ENCODE results near the gene ARID4B.

ARID4B gene, protein sequence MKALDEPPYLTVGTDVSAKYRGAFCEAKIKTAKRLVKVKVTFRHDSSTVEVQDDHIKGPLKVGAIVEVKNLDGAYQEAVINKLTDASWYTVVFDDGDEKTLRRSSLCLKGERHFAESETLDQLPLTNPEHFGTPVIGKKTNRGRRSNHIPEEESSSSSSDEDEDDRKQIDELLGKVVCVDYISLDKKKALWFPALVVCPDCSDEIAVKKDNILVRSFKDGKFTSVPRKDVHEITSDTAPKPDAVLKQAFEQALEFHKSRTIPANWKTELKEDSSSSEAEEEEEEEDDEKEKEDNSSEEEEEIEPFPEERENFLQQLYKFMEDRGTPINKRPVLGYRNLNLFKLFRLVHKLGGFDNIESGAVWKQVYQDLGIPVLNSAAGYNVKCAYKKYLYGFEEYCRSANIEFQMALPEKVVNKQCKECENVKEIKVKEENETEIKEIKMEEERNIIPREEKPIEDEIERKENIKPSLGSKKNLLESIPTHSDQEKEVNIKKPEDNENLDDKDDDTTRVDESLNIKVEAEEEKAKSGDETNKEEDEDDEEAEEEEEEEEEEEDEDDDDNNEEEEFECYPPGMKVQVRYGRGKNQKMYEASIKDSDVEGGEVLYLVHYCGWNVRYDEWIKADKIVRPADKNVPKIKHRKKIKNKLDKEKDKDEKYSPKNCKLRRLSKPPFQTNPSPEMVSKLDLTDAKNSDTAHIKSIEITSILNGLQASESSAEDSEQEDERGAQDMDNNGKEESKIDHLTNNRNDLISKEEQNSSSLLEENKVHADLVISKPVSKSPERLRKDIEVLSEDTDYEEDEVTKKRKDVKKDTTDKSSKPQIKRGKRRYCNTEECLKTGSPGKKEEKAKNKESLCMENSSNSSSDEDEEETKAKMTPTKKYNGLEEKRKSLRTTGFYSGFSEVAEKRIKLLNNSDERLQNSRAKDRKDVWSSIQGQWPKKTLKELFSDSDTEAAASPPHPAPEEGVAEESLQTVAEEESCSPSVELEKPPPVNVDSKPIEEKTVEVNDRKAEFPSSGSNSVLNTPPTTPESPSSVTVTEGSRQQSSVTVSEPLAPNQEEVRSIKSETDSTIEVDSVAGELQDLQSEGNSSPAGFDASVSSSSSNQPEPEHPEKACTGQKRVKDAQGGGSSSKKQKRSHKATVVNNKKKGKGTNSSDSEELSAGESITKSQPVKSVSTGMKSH (N-terminal part only)
- long read RNA-seq, transcript ARID4B-208 (11 exons, 2,315 nt), result major isoform, 14 of 101 reads
- long read RNA-seq, partial matches to known transcripts, result 81 of 101 reads
- long read RNA-seq, other reads (novel, unspliced or antisense), result 6 of 101 reads

DNA sequence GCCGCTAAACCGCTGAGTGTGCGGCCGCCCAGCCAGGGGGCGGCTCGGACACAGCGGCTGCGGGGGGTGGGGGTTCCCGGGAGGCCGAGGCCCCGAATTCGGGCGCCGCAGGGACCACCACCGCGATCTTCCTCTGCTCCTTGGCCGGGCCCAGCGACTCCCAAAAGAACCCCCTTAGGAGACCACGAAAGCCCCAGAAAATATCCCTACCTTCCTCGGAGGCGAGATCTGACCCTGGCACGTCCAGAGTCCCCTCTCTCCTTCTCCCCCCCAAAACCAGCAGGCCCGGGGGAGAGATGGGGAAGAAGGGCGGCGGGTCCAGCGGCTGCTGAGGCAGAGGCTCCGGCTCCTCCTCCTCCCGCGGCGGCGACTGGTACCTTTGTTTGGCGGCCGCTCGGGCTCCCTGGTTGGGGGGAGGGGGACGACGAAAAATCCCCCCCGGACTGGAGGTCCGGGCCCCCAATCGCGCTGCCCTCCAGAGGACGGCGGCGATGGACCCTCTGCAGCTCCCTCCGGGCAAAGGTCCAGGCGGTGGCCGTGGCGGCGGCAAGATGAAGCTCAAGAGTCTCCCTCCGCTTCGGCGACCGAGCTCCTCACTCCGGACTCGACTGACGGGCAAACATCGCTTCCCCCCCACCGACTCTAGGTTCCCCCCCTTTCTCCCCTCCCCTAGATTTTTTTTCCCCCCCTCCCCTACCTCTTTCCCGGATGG is at the start of gene ARID4B:
Gene ARID4B (minus strand): TSS at position 621 of the 712 bp plus-strand sequence. CDS start 1,260 bp downstream, outside the sequence.
- Histone ChIP-seq H3K4me3 (replicated peaks; ENCODE audit: insufficient read depth, low read length) (peak within 1 kb of the TSS; percentile 95), H3K27ac (replicated peaks) (peak within 1 kb of the TSS; percentile 83), H3K27me3 (ENCODE audit: insufficient read depth, poor library complexity, severe bottlenecking) (no peaks in the 10 kb centered on the region)
- no peak for DNase-seq (ENCODE audit: low read depth in 1 of 2, low spot score in 1 of 2)
- TF ChIP-seq, protein P1, sequence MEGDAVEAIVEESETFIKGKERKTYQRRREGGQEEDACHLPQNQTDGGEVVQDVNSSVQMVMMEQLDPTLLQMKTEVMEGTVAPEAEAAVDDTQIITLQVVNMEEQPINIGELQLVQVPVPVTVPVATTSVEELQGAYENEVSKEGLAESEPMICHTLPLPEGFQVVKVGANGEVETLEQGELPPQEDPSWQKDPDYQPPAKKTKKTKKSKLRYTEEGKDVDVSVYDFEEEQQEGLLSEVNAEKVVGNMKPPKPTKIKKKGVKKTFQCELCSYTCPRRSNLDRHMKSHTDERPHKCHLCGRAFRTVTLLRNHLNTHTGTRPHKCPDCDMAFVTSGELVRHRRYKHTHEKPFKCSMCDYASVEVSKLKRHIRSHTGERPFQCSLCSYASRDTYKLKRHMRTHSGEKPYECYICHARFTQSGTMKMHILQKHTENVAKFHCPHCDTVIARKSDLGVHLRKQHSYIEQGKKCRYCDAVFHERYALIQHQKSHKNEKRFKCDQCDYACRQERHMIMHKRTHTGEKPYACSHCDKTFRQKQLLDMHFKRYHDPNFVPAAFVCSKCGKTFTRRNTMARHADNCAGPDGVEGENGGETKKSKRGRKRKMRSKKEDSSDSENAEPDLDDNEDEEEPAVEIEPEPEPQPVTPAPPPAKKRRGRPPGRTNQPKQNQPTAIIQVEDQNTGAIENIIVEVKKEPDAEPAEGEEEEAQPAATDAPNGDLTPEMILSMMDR (IDR thresholded peaks at IDR 0.05; ENCODE audit: insufficient read depth, low read length), result no peak
- TF ChIP-seq, protein P2, sequence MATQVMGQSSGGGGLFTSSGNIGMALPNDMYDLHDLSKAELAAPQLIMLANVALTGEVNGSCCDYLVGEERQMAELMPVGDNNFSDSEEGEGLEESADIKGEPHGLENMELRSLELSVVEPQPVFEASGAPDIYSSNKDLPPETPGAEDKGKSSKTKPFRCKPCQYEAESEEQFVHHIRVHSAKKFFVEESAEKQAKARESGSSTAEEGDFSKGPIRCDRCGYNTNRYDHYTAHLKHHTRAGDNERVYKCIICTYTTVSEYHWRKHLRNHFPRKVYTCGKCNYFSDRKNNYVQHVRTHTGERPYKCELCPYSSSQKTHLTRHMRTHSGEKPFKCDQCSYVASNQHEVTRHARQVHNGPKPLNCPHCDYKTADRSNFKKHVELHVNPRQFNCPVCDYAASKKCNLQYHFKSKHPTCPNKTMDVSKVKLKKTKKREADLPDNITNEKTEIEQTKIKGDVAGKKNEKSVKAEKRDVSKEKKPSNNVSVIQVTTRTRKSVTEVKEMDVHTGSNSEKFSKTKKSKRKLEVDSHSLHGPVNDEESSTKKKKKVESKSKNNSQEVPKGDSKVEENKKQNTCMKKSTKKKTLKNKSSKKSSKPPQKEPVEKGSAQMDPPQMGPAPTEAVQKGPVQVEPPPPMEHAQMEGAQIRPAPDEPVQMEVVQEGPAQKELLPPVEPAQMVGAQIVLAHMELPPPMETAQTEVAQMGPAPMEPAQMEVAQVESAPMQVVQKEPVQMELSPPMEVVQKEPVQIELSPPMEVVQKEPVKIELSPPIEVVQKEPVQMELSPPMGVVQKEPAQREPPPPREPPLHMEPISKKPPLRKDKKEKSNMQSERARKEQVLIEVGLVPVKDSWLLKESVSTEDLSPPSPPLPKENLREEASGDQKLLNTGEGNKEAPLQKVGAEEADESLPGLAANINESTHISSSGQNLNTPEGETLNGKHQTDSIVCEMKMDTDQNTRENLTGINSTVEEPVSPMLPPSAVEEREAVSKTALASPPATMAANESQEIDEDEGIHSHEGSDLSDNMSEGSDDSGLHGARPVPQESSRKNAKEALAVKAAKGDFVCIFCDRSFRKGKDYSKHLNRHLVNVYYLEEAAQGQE (IDR thresholded peaks at IDR 0.05; ENCODE audit: insufficient replicate concordance, low read depth), result no peak
- no peak for TF ChIP-seq POLR2AphosphoS5 (IDR thresholded peaks at IDR 0.05; ENCODE audit: low read depth)
- no peak for TF ChIP-seq GABPA (IDR thresholded peaks at IDR 0.05; ENCODE audit: low read depth)
- no peak for TF ChIP-seq SPI1 (IDR thresholded peaks at IDR 0.05; ENCODE audit: borderline replicate concordance, low read depth)

DNA sequence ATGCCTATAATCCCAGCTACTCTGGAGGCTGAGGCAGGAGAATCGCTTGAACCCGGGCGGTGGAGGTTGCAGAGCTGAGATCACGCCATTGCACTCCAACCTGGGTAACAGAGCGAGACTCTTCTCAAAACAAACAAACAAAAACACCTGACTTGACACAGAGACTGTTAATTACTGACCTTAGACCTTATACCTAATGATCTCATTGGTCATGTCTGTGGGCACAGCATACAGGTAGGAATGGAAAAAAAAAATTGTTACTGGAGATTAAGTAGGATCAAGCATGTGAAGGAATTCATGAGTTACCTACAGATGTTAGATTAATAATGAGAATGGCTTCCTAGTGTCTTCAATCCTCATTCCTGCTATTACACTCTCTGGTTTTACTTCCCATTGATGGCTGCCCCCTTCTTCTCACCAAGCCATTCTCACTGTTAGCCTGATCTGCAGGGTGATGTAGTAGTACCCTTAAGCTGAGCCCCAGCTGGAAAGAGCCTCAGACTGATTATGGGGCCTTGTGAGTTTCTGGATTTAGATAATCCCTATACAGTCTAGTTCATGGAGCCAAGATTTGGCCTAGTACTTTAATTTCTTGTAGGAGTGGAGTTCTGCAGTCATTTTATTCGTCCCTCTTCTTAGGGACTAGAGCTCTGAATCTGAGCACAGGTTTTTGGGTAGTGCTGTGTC is 48.1 kb upstream of the ARID4B start:
- H3K27me3 ChIP-seq (ENCODE audit: insufficient read depth, poor library complexity, severe bottlenecking), result no peaks in the 10 kb centered on the region
- no peak overlapping the region for H3K4me3 ChIP-seq (replicated peaks; ENCODE audit: insufficient read depth, low read length)
- H3K27ac ChIP-seq (replicated peaks), result no peak overlapping the region
- no peak for DNase-seq (ENCODE audit: low read depth in 1 of 2, low spot score in 1 of 2)
- TF ChIP-seq POLR2AphosphoS5 (IDR thresholded peaks at IDR 0.05; ENCODE audit: low read depth) (no peak), GABPA (IDR thresholded peaks at IDR 0.05; ENCODE audit: low read depth) (no peak), SPI1 (IDR thresholded peaks at IDR 0.05; ENCODE audit: borderline replicate concordance, low read depth) (no peak)
- TF ChIP-seq, protein P2 (IDR thresholded peaks at IDR 0.05; ENCODE audit: insufficient replicate concordance, low read depth), result no peak
- TF ChIP-seq, protein P1 (IDR thresholded peaks at IDR 0.05; ENCODE audit: insufficient read depth, low read length), result no peak
